UCSD-AML1 (cell line): ENCODE results near the gene FOXA1.

ENCODE experiments used
- DNase-seq: peaks from one replicate; lab custom pipeline; 2025; ENCODE audit not compliant: unreplicated experiment; lab: John Stamatoyannopoulos, UW

FOXA1 gene

GRCh38 chr14:37590428-37591139 lies 4.5 kb downstream of the FOXA1 start:
- no peak for DNase-seq

GRCh38 chr14:37589715-37590427 lies 5.2 kb downstream of the FOXA1 start:
- no peak for DNase-seq

GRCh38 chr14:37588956-37589714 lies 5.9 kb downstream of the FOXA1 start:
- DNase-seq = no peak

- DNase-seq = no peak
Observed at GRCh38 chr14:37588667-37588955, 6.4 kb downstream of the FOXA1 start.

GRCh38 chr14:37587881-37588666 lies 7.0 kb downstream of the FOXA1 start:
- DNase-seq = no peak

- no peak for DNase-seq
Observed at GRCh38 chr14:37587131-37587803, 7.8 kb downstream of the FOXA1 start.

GRCh38 chr14:37586797-37587130 lies 8.3 kb downstream of the FOXA1 start:
- DNase-seq = no peak

- DNase-seq = no peak
Observed at GRCh38 chr14:37585971-37586796, 8.9 kb downstream of the FOXA1 start.

GRCh38 chr14:37585101-37585511 lies 9.9 kb downstream of the FOXA1 start:
- no peak for DNase-seq

- DNase-seq = no peak
Observed at GRCh38 chr14:37584211-37585100, 10.6 kb downstream of the FOXA1 start.

- DNase-seq = no peak
Observed at GRCh38 chr14:37583358-37584210, 11.5 kb downstream of the FOXA1 start.

GRCh38 chr14:37580146-37580545 lies 14.9 kb downstream of the FOXA1 start:
- DNase-seq = no peak

- no peak for DNase-seq
Observed at GRCh38 chr14:37579274-37579673, 15.8 kb downstream of the FOXA1 start.

- no peak for DNase-seq
Observed at GRCh38 chr14:37573356-37573755, 21.7 kb downstream of the FOXA1 start.

- DNase-seq = no peak
Observed at GRCh38 chr14:37571391-37571790, 23.7 kb downstream of the FOXA1 start.

- no peak for DNase-seq
Observed at GRCh38 chr14:37569729-37570128, 25.3 kb downstream of the FOXA1 start.

GRCh38 chr14:37566811-37567371 lies 28.2 kb downstream of the FOXA1 start:
- no peak for DNase-seq

- no peak for DNase-seq
Observed at GRCh38 chr14:37565550-37565949, 29.5 kb downstream of the FOXA1 start.
